GM23248 (cell line): Measurements from ENCODE around the gene SLC5A4.

ENCODE experiments used
- EZH2 ChIP-seq: fragments of 200-600 bp; sonication (generic); IDR thresholded peaks from 2 replicates; pipeline ENCODE4 v1.6.1; 2018; ENCODE audit warnings: antibody characterized with exemption, mild to moderate bottlenecking; ENCODE audit not compliant: insufficient read depth, poor library complexity, severe bottlenecking
- EZH2phosphoT487 ChIP-seq: fragments of 200-600 bp; sonication (generic); IDR thresholded peaks from 2 replicates; pipeline ENCODE4 v1.6.1; 2018; ENCODE audit warnings: antibody characterized with exemption, moderate library complexity, mild to moderate bottlenecking, low read depth; ENCODE audit not compliant: insufficient read depth

DNA sequence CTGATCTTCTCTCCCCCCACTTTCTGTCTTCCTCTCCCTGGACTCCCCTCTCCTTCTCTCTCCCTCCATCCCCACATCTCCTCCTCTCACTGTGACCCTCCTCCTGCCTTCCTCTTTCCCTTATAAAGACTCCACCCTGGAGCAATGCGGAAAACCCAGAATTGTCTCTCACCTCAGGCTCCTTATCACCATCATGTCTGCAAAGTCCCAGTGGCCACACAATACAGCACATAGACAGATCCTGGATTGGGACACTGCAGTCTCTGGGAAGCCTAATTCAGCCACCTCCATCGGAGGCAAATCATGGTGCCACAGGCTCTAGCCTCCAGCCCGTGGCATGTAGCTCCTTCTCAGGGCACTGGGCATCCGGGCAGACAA lies 53.0 kb downstream of the SLC5A4 start:
- no peak for TF ChIP-seq EZH2
- no peak for TF ChIP-seq EZH2phosphoT487
